HUES64 (cell line): Measurements from ENCODE around the gene KLF16.
A peak's percentile ranks its signal among the peaks of the same experiment; 100 is the strongest.

Source experiments
- H3K27ac ChIP-seq: 2 replicates; pipeline ENCODE4 v1.7.0; 2013; ENCODE audit warnings: low read depth, low read length, inconsistent platforms
- H3K27me3 ChIP-seq: 2 replicates; pipeline ENCODE4 v1.6.1; 2013; ENCODE audit warnings: mild to moderate bottlenecking, low read length; ENCODE audit not compliant: insufficient read depth
- H3K36me3 ChIP-seq: 2 replicates; pipeline ENCODE4 v1.6.1; 2013; ENCODE audit warnings: mild to moderate bottlenecking, low read length; ENCODE audit not compliant: insufficient read depth
- H3K4me1 ChIP-seq: 2 replicates; pipeline ENCODE4 v1.6.1; 2013; ENCODE audit warnings: mild to moderate bottlenecking, low read length, moderate library complexity; ENCODE audit not compliant: insufficient read depth
- H3K4me3 ChIP-seq: 2 replicates; pipeline ENCODE4 v1.5.1; 2013; ENCODE audit warnings: mild to moderate bottlenecking, low read length, moderate library complexity
- H3K9ac ChIP-seq: 2 replicates; pipeline ENCODE4 v1.6.1; 2013; ENCODE audit warnings: mild to moderate bottlenecking, low read depth, low read length
- H3K9me3 ChIP-seq: 2 replicates; pipeline ENCODE4 v1.6.1; 2013; ENCODE audit warnings: low read depth, low read length; ENCODE audit not compliant: insufficient read depth
- WGBS: fragments of 150-250, 120-280 bp; methylation state at CpG from one replicate; pipeline ENCODE4 v1.1.7; 2013; ENCODE audit warnings: missing lambda C conversion rate; 5-methylcytosine and 5-hydroxymethylcytosine counted together

The KLF16 gene

GRCh38 chr19:1852581-1853128, 10.7 kb downstream of the KLF16 start:
- H3K9ac ChIP-seq = no peak overlapping the region
- no peak overlapping the region for H3K4me3 ChIP-seq
- no peaks in the 10 kb centered on the region for H3K36me3 ChIP-seq
- 92% methylated on average over 9 of the region's 9 CpGs for WGBS
- H3K4me1 ChIP-seq = peaks cover 18% of the 10 kb centered on the region
- H3K27me3 ChIP-seq = no peaks in the 10 kb centered on the region
- peak overlapping the region; percentile 30; the same call in 1 of the 2 replicates for H3K27ac ChIP-seq
- H3K9me3 ChIP-seq = no peaks in the 10 kb centered on the region

GRCh38 chr19:1851654-1852580, 11.5 kb downstream of the KLF16 start:
- Histone ChIP-seq H3K27ac (peak overlapping the region; percentile 30; the same call in 1 of the 2 replicates), H3K4me3 (no peak overlapping the region), H3K9me3 (no peaks in the 10 kb centered on the region), H3K27me3 (no peaks in the 10 kb centered on the region), H3K4me1 (peaks cover 22% of the 10 kb centered on the region), H3K36me3 (no peaks in the 10 kb centered on the region), H3K9ac (no peak overlapping the region)
- WGBS = 92% methylated on average over 66 of the region's 66 CpGs

- no peaks in the 10 kb centered on the region for H3K27me3 ChIP-seq
- no peak overlapping the region for H3K27ac ChIP-seq
- H3K9me3 ChIP-seq = no peaks in the 10 kb centered on the region
- no peak overlapping the region for H3K4me3 ChIP-seq
- peaks cover 22% of the 10 kb centered on the region for H3K4me1 ChIP-seq
- no peak overlapping the region for H3K9ac ChIP-seq
- 93% methylated on average over 31 of the region's 31 CpGs for WGBS
- no peaks in the 10 kb centered on the region for H3K36me3 ChIP-seq
Observed at GRCh38 chr19:1850809-1851653, 12.3 kb downstream of the KLF16 start.

GRCh38 chr19:1849886-1850398, 13.4 kb downstream of the KLF16 start:
- H3K4me3 ChIP-seq = no peak overlapping the region
- 86% methylated on average over 10 of the region's 10 CpGs for WGBS
- no peak overlapping the region for H3K9ac ChIP-seq
- no peaks in the 10 kb centered on the region for H3K9me3 ChIP-seq
- H3K4me1 ChIP-seq = peaks cover 14% of the 10 kb centered on the region
- no peak overlapping the region for H3K27ac ChIP-seq
- no peaks in the 10 kb centered on the region for H3K36me3 ChIP-seq
- H3K27me3 ChIP-seq = no peaks in the 10 kb centered on the region

- peaks cover 9% of the 10 kb centered on the region for H3K4me1 ChIP-seq
- H3K27ac ChIP-seq = no peak overlapping the region; the same call in 1 of the 2 replicates
- no peak overlapping the region for H3K9ac ChIP-seq
- no peaks in the 10 kb centered on the region for H3K27me3 ChIP-seq
- no peaks in the 10 kb centered on the region for H3K9me3 ChIP-seq
- no peaks in the 10 kb centered on the region for H3K36me3 ChIP-seq
- H3K4me3 ChIP-seq = peak overlapping the region; percentile 89; the same call in 1 of the 2 replicates
- WGBS = 78% methylated on average over 5 of the region's 5 CpGs
Observed at GRCh38 chr19:1849132-1849474, 14.3 kb downstream of the KLF16 start.

GRCh38 chr19:1848399-1849131, 14.8 kb downstream of the KLF16 start, which contains the start of gene REXO1:
Gene REXO1 (minus strand): TSS chr19:1848483. CDS start chr19:1848358, 125 bp downstream.
- Histone ChIP-seq H3K27ac (peak within 1 kb of the TSS; percentile 99), H3K27me3 (no peaks in the 10 kb centered on the region), H3K4me1 (peaks cover 9% of the 10 kb centered on the region), H3K9me3 (no peaks in the 10 kb centered on the region), H3K9ac (peak within 1 kb of the TSS; percentile 99), H3K4me3 (peak within 1 kb of the TSS; percentile 89), H3K36me3 (no peaks in the 10 kb centered on the region)
- 4% methylated on average over 60 of the region's 60 CpGs for WGBS

GRCh38 chr19:1847684-1848398, 15.5 kb downstream of the KLF16 start:
- WGBS = under 1% methylated on average over 72 of the region's 72 CpGs
- H3K9ac ChIP-seq = peak overlapping the region; percentile 99
- H3K27me3 ChIP-seq = no peaks in the 10 kb centered on the region
- no peaks in the 10 kb centered on the region for H3K36me3 ChIP-seq
- H3K9me3 ChIP-seq = no peaks in the 10 kb centered on the region
- peak overlapping the region; percentile 99 for H3K27ac ChIP-seq
- peaks cover 9% of the 10 kb centered on the region for H3K4me1 ChIP-seq
- H3K4me3 ChIP-seq = peak overlapping the region; percentile 89

- 22% methylated on average over 12 of the region's 12 CpGs for WGBS
Observed at GRCh38 chr19:1847348-1847683, 16.1 kb downstream of the KLF16 start.

GRCh38 chr19:1846517-1847204, 16.7 kb downstream of the KLF16 start:
- H3K4me3 ChIP-seq = peak overlapping the region; percentile 89
- H3K27ac ChIP-seq = no peak overlapping the region
- H3K4me1 ChIP-seq = peaks cover 9% of the 10 kb centered on the region
- no peaks in the 10 kb centered on the region for H3K27me3 ChIP-seq
- 94% methylated on average over 29 of the region's 29 CpGs for WGBS
- 0 out of 2 replicates have a peak overlapping the region, but pooled peaks have one; percentile 99 for H3K9ac ChIP-seq
- no peaks in the 10 kb centered on the region for H3K9me3 ChIP-seq
- H3K36me3 ChIP-seq = no peaks in the 10 kb centered on the region

More at GRCh38 chr19:1847348-1847683, 16.1 kb downstream of the KLF16 start:
- Histone ChIP-seq H3K27me3 (no peaks in the 10 kb centered on the region), H3K4me3 (peak overlapping the region; percentile 89), H3K4me1 (peaks cover 9% of the 10 kb centered on the region), H3K9me3 (no peaks in the 10 kb centered on the region), H3K36me3 (no peaks in the 10 kb centered on the region), H3K27ac (no peak overlapping the region; the same call in 1 of the 2 replicates), H3K9ac (peak overlapping the region; percentile 99)
